GM12891 (cell line): ENCODE results near the gene STAC2.

Experiments
- POLR2A ChIP-seq: IDR thresholded peaks from 2 replicates; pipeline ENCODE4 v1.6.1; 2011; ENCODE audit warnings: low read depth, low read length, control low read depth
- POLR2AphosphoS5 ChIP-seq: IDR thresholded peaks from 2 replicates; pipeline ENCODE4 v1.6.1; 2011; ENCODE audit warnings: low read depth, low read length, control low read depth
- TAF1 ChIP-seq: IDR thresholded peaks from 2 replicates; pipeline ENCODE4 v1.6.1; 2011; ENCODE audit warnings: low read depth, low read length, control low read depth

GRCh38 chr17:39194985-39195524 is 30.7 kb downstream of the STAC2 start:
- no peak for TF ChIP-seq POLR2A
- no peak for TF ChIP-seq TAF1
- no peak for TF ChIP-seq POLR2AphosphoS5
